Subcutaneous adipose tissue (tissue), 4 donors: ENCODE measurements around the gene VIM. TPM values are rescaled to one million over a fixed set of nuclear protein-coding genes. Genes with fewer than 3 reads are reported as not detected.

Experiments used
- total RNA-seq, 4 donors: library from RNA; depleted of rRNA; stranded (reverse); fragments of >200 nt; gene quantifications; one replicate each; pipeline ENCODE4 v1.1.0, GENCODE V29; 2016
- TF ChIP-seq, protein P1 (sequence below): fragments of 450-650 bp; IDR thresholded peaks from one replicate; pipeline ENCODE4 v1.5.1; 2016; ENCODE audit warnings: low read depth, mild to moderate bottlenecking, control low read depth, antibody characterized with exemption, moderate library complexity

Gene VIM
- total RNA-seq, 4 donors from 2014 or later: 5,225 to 9,147 (median 6,983) TPM

DNA sequence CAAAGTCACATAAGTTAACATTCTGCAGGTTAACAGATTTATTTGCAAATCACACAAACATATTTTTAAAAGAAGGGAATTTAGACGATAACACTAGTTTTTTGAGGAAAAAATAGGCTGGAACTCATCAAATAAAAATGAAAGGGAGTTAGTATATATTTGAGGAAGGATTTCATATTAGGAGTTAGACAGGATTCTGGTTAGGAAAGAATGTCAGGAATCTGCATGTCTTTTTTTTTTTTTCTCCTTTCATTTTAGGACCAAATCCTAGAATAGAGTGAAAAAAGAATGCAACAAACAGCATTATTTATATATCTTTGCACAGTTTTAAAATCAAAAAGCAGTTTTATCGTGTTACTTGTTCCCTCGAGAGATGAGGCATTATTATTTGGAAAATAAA is 17.7 kb upstream of the VIM start:
- TF ChIP-seq, protein P1, sequence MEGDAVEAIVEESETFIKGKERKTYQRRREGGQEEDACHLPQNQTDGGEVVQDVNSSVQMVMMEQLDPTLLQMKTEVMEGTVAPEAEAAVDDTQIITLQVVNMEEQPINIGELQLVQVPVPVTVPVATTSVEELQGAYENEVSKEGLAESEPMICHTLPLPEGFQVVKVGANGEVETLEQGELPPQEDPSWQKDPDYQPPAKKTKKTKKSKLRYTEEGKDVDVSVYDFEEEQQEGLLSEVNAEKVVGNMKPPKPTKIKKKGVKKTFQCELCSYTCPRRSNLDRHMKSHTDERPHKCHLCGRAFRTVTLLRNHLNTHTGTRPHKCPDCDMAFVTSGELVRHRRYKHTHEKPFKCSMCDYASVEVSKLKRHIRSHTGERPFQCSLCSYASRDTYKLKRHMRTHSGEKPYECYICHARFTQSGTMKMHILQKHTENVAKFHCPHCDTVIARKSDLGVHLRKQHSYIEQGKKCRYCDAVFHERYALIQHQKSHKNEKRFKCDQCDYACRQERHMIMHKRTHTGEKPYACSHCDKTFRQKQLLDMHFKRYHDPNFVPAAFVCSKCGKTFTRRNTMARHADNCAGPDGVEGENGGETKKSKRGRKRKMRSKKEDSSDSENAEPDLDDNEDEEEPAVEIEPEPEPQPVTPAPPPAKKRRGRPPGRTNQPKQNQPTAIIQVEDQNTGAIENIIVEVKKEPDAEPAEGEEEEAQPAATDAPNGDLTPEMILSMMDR: no peak

DNA sequence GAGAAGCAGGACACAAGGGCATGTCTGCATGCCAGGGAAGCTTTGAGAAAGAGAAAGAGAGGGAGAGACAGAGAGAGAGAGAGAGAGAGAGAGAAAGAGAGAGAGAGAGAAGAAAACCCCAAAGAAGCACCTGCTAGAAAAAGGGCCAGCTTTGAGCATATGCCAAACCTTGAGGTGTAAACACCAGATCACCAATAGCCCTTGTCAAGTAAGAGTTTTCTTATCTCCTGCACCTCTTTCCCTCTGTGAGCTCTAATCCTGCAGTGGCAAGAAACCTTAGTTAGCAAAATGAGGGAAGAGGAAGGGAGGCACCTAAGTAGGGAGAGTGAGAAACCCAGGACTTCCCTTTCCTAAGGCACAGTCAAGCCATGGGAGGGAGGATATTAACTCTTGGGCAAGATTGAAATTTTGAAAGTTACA is 15.2 kb upstream of the VIM start:
- TF ChIP-seq, protein P1: no peak

DNA sequence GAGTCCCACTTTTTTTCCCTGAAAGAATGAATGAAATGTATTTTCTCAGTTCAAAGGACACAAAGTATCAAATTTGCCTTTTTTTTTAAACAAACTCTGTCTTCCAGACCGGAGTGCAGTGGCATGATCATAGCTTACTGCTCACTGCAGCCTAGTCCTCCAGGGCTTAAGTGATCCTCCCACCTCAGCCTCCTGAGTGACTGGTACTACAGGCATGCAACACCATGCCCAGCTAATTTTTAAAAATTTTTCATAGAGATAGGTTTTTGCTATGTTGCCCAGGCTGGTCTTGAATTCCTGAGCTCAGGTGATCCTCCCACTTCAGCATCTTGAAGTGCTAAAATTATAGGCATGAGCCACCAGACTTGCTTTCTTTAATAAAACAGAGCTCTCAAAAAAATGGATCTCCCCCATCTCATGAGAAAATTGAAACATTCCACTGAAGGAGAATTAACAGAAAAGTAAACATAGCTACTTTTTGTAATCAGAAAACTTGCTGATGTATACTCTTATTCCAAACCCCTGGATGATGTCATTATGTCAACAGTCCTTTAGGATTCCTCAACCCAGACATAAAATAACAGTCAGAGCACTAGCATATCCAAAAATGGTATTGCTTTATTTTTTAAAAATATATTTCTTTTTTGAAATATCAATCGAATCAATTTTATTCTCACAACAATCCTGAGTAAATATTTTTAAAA is 14.2 kb upstream of the VIM start:
- TF ChIP-seq, protein P1: no peak

DNA sequence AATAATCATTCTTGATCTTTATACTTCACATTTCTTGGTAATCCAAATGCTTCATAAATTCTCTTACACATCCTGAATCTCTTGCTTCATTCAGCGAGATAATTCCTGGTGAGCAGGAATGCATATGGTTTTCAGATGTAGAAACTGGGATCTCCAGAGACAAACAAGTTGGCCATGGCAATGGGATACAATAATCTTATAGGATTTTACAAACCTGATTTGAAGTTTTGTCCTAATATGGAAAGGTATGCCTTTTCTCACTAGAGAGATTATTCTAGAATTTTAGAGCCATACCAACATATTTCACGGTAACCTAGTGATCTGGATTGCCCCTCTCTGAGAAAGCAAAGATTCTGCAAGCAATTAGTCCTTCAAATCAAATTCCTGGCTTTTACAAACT is 13.5 kb upstream of the VIM start:
- TF ChIP-seq, protein P1: no peak

DNA sequence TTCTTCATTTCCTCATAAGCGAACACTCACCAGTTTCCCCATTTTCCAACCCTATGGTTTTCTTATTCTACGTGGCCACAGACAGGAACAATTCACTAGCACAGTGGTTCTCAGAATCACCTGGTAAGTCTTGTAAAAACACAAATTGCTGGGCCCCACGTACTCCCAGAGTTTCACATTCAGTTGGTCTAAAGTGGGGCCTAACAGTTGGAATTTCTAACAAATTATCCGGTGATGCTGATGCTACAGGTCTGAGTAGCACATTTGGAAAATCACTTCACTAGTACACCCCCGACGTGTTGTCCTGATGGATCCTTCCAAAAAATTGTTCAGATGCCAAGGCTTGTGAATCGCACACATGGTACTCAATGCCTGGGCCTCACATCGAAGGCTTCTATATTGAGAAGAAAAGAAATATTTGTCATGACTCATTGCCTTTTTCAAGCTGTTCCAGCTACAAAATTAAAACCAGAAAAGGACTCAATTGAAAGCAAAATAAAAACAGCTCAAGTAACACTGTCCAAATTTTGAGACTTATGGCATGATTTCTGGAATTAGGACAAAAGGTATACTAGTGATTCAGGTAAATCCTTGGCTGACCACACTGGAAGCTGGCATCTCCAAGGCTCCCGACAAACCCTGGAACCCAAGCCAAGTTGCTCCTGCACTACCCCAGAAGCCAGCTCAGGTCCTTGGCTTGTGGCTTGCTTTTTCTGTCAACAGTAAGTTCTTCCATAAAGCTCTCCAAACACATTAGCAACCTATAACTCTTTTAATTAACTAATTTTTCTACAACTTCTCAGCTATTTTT is 12.9 kb upstream of the VIM start:
- TF ChIP-seq, protein P1: no peak

DNA sequence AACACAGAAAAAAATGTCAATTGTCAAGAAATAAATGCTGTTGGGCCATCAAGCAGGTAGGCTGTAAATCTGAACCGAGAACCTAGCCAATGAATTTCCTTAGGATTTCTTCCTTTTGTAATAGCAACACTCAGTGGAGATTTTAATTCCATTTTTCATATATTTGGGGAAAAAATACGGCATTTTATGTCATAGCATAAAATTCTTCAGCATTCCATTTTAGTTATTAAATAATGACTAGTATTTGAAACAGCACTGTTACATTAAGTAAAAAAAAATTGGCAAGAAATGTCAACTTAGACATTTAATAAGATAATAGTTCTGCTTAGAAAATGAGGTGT is 12.3 kb upstream of the VIM start:
- TF ChIP-seq, protein P1: no peak

DNA sequence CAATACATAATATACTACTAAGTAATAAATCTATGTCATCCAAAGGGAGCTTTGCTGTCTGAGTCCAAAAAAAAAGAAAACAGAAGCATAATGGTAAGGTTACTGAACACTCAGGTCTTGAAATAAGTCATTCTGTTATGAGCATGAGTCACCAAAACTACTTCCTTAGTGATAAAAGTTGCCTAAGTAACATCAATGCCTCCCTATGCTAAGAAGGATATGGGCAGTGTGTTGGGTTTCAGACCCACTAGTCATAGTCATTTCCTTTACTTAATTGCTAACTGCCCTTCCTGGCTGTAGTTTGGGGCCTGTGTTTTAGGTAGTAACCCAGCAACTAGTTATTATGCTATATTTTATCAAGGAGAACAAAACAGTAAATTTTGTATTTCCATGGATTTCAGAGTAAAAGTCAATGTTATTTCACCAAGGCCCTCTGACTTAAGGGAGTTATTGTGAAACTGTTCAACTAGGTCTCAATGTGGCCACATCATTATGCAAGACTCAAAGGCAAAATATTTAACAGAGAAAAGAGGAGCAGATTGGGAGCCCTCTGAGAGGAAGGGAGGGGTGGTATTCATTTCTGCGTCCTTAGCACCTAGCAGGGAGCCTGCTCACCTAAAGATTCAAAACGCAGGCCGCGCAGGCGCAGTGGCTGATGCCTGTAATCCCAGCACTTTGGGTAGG is 11.7 kb upstream of the VIM start:
- TF ChIP-seq, protein P1: no peak
